ENCODE measurements around the gene ZC3H7A. TPM values are rescaled to one million over a fixed set of nuclear protein-coding genes. Genes with fewer than 3 reads are reported as not detected.

Gene ZC3H7A
- total RNA-seq, 1 experiment from 2014 or later: 43.1 TPM

- no peak overlapping the region for H2AK5ac ChIP-seq (ENCODE audit: insufficient read length, low read length)
- no peak overlapping the region for H3K9ac ChIP-seq (ENCODE audit: extremely low read depth, insufficient read length, low read length)
- no CpG with 5 or more reads among the region's 10 CpGs for WGBS (ENCODE audit: extremely low coverage, insufficient read length, low lambda C conversion rate)
- H3K27ac ChIP-seq (ENCODE audit: insufficient read length, low read depth, low read length): no peak overlapping the region
- H2BK120ac ChIP-seq (ENCODE audit: low read depth, low read length, poor library complexity, severe bottlenecking): no peak overlapping the region
- no peak overlapping the region for H2AFZ ChIP-seq (ENCODE audit: low read length)
- H3K9me3 ChIP-seq (ENCODE audit: control insufficient read depth, low read depth, low read length): no peaks in the 10 kb centered on the region
- no peak overlapping the region for H3K23ac ChIP-seq (ENCODE audit: insufficient read length, low read depth, low read length)
- H3K4me1 ChIP-seq (ENCODE audit: insufficient read depth, low read length): no peaks in the 10 kb centered on the region
- no peak overlapping the region for H3K4me2 ChIP-seq (ENCODE audit: insufficient read depth, insufficient read length, low read length)
- no peak for TF ChIP-seq CTCF (conservative IDR thresholded peaks at IDR 0.05)
- Mint-ChIP-seq H3K36me3 (ENCODE audit: insufficient read depth in 1 of 3, low read depth in 3 of 3) (peaks cover 25 to 77% (median 76%) of the 10 kb centered on the region in 3 experiments; a peak in 6 of 7 replicates), H3K9me3 (no peaks in the 10 kb centered on the region), H3K4me3 (no peak overlapping the region), H3K27me3 (ENCODE audit: low read depth) (no peaks in the 10 kb centered on the region), H3K27ac (peak overlapping the region in 1 of 3 experiments; percentile 51; a peak in 2 of 7 replicates), H3K4me1 (no peaks in the 10 kb centered on the region)
- no peaks in the 10 kb centered on the region for H3K79me1 ChIP-seq (ENCODE audit: insufficient read depth, low read depth, low read length, poor library complexity, severe bottlenecking)
- H3K56ac ChIP-seq (ENCODE audit: insufficient read length, low read depth, low read length): no peak overlapping the region
- no peak overlapping the region for H2BK5ac ChIP-seq (ENCODE audit: insufficient read length, low read length)
- no peaks in the 10 kb centered on the region for H3K23me2 ChIP-seq (ENCODE audit: insufficient read length, low read depth, low read length, poor library complexity, severe bottlenecking)
- no peak overlapping the region for H2BK12ac ChIP-seq (ENCODE audit: insufficient read length, low read depth, low read length)
- H4K91ac ChIP-seq (ENCODE audit: insufficient read length, low read depth, low read length): no peak overlapping the region
- H3K14ac ChIP-seq (ENCODE audit: insufficient read depth, low read length): no peak overlapping the region
- no peak overlapping the region for H3K18ac ChIP-seq (ENCODE audit: insufficient read length, low read depth, low read length)
- DNase-seq: no peak
- no peak overlapping the region for H4K8ac ChIP-seq (replicated peaks; ENCODE audit: insufficient read length, low read depth, low read length)
- H4K20me1 ChIP-seq (ENCODE audit: control insufficient read depth, insufficient read depth, insufficient read length): no peaks in the 10 kb centered on the region
- no peak overlapping the region for H3T11ph ChIP-seq (ENCODE audit: low read length)
- no peak overlapping the region for H4K5ac ChIP-seq (ENCODE audit: insufficient read length, low read depth, low read length)
- H2BK20ac ChIP-seq (ENCODE audit: low read depth, low read length, poor library complexity, severe bottlenecking): no peak overlapping the region
- no peak overlapping the region for H2BK15ac ChIP-seq (ENCODE audit: low read depth, low read length)
- H3K4ac ChIP-seq (ENCODE audit: low read depth, low read length): no peak overlapping the region
- no peaks in the 10 kb centered on the region for H3K27me3 ChIP-seq (ENCODE audit: insufficient read depth, low read length)
- H3K79me2 ChIP-seq (ENCODE audit: insufficient read depth, low read length): no peaks in the 10 kb centered on the region
These were observed 39.1 kb downstream of the ZC3H7A start for GRCh38 chr16:11757671-11758545.
